Stimulated activated CD8-positive, alpha-beta memory T cell treated with anti-CD3 and anti-CD28 coated beads, Interleukin-7, amount 100 ng/mL, for 4 hours (primary cell): ENCODE data around the gene EFCAB8.

Experiments
- DNase-seq, 2 donors: peaks; one replicate each; pipeline ENCODE4 v3.0.0-alpha.2; 2020; ENCODE audit warnings: low read depth in 2 of 2

Gene EFCAB8

DNA sequence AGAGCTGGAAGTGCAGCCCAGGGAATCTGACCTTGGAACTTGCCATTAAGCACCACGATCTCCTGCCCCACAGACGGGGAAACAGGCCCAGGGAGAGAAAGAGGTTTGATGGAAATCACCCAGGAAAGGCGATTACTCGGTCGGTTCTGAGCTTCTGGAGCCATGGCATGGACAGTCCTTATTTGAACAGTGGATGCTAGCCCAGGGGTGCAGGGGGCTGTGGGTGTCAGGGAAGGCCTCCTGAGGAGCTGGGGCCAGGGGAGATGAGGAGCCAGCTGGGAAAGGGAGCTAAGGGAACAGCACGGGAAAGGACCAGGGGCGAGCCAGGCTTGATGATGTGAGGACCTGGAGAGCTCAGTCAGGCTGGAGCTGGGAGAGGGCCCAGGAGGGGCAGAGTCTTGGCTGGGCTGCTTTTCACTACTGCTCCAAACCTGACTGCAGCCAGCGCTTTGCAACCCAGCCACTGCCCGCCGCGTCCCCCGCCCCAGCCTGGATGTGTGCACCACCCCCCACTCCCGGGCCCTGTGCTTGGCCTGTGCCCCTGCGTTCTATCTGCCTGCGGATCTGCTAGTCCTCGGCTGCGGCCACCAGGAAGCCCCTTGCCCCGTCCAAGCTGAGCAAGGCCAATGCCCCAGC is 127.7 kb downstream of the EFCAB8 start:
- DNase-seq = no peak

DNA sequence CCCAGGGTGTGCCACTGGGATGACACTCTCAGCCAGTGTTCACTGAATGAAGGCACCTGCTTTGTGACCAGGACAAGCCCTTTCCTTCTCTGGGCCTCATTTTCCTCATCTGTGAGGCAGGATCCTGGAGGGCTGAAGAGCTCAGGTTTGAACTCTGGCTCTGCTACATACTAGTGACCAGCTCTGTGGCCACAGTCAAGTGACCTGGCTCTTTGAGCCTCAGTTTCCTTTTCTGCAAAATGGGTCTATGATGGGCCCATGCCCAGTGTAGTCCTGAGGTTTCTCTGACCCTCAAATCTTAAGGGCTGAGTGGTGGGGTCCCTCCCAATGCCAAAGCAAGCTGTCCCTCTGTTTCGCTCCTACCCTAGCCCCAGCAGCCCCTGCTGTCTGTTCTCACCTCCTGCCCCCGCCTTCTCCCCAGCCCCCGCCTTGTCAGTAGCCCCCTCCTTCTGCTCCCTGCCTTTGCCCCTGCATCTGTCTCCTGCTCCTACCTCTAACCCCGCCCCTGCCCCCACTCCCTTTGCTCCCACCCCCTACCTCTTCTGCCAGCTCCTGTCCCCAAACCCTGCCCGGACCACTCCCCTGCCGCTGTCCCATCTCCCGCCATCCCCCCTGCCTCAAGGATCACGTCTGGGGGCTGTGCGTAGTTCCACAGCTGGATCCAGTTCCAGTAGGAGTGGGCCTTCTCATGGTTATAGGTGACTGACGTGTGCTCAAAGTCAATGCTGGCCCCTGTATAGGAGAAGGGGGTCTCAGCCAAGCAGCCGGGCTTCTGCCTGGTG is 128.5 kb downstream of the EFCAB8 start:
- DNase-seq = no peak

DNA sequence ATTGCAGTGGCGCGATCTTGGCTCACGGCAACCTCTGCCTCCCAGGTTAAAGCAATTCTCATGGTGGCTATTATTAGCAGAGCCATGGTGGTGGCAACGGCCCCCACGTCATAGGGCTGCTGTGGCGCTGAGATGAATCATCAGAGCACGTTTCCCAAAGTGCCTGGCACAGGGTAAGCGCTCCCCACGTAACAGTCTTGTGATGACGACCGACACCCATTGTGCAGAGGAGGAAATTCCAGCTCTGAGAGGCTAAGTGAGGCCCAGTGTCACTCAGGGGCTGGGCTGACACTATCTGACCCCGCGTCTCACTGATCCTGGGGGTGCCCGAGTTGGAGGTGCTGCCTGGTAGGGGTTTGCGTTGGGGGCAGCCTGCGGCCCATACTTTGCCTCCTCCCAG is 129.3 kb downstream of the EFCAB8 start:
- DNase-seq = no peak

DNA sequence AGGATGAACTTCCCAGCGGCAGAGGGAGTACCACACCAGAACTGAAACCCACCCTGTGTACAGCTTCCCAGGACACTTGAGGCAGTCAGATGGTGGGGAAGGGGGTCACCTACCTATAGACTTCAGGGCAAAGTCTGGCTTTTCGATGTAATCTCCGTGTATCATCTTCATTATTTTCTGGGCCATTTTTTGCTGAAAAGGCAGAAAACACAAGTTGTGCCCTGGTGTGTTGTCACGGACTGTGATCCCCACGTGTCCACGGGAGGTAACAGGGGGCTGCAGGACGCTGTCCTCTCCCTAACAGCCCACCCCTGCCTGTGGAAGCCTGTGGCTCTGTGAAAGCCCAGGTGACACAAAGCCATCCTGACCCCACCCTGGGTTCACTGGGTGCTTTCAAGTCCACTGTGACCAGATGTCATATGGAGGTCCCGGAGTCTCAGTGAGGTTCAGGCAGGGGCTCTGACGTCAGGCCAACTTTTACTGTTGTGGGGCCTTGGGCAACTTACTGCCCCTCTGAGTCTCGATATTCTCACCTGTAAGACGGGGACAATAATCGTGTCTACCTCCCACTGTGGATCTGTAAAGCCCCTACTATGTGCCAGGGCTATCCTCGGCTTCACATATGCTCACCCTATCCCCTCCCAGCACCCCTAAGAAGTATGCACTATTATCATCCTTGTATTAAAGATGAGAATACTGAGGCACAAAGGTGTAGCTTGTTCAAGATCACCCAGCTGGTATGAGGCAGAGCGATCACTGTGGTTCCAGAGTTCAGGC is 131.0 kb downstream of the EFCAB8 start:
- no peak for DNase-seq

DNA sequence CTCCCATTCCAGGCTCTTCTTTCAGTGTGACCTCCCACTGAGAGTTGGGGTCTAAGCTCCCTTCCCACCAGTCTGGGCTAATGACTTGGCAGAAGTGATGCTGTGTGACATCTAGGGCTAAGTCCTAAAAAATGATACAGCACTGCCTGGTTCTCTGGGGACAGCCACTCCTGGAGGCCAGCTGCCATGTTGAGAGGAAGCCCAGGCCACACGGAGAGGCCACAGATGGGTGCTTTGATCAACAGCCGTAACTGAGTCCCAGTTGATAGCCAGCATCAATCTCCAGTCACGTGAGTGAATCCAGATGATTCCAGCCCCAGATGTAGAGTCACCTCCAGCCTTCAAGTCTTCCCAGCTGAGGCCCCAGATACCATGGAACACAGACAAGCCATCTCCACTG is 131.7 kb downstream of the EFCAB8 start:
- no peak for DNase-seq

DNA sequence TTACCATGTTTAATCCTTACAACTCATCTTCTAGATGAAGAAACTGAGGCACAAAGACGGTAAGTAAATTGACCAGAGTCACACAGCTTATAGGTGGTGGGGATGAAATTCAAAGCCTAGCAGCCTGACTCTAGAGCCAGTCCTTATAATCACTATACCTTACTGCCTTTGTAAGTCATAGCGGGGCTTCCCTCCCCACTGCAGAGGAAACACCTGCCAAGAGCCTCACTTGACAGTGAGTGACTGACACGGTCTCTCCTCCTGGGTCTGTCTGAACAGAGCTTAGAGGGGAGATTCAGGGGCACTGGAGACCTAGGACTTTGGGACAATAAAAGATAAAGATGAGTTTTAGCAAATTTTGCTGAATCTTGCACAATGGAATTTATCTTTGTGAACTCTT is 132.7 kb downstream of the EFCAB8 start:
- no peak for DNase-seq

DNA sequence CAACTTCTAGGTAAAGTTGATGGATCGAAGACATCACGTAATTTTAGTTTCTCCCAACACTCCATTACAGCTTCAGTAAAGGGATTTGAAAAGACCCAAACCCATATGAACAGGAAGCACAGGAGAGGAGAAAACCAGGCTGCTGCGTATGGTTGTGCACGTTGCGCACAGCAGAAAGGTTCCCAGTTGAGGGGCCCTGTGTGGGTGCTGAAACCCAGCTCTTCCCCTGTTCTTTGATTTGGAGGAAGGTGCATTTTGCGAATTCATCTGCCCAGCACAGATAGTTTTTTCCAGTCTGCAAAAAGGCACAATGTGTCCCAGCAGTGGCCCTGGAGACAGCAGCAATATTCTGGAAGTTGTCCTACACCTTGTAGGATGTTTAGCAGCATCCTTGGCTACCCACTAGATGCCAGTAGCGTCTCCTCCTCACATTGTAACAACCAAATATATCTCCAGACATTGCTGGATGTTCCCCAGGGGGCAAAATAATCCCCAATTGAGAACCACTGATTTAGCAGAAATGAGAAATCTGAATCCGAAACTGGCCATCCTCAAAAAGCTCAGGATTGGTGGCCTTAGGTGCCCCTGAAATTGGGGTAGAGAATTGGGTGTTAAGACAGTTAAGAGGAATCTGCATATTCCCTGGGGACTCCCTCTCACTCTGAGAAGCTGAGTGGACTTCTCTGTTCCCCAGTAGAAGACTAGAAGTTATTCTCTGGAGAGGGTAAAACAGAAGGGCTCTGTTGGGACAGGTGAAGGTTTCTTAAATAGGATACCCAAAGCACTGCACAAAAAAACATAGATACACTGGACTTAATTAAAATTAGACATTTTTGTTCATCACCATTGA is 133.3 kb downstream of the EFCAB8 start:
- DNase-seq = no peak

DNA sequence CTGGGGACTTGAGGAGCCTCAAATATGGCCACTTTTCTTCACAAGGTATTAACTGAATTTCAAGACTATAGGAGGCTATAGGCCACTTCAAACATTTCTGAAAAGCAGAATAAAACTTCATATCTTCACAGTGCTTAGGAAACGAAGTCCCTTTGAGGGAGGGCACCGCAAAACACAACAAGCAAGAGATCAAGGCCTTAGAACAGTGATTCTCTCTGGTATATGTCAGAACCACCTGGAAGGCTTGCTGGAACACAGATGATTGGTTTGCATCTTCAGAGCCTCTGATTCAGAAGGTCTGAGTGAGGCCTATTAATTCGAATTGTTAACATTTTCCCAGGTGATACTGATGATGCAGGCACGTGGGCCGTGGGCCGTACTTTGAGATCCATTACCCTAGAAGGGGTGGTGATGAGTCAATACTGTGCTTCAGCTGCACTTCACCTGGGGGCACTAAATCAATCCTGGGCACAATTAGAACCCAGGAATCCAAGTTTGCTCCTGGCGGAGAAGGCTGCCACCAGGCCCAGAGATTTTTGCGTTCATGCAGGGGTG is 134.8 kb downstream of the EFCAB8 start:
- peak in 1 of 2 donors; percentile 36 for DNase-seq

DNA sequence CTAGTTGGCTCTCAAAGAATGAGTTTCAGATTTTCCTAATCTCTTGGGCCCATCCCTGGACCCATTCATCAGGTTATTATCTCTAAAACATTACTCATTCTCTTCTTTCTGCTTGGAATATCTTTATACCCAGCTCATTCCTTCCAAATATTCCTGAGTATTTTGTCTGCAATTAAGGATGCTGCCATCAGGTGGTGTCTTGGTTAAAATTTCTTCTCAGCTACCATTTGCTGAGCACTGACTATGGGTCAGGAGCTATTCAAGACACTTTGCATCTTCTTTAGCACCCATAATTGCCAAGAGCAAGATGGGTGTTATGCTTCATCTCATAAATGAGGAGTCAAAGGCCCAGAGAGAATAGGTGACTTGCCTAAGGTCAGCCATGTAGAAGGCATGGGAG is 137.1 kb downstream of the EFCAB8 start:
- DNase-seq = no peak

DNA sequence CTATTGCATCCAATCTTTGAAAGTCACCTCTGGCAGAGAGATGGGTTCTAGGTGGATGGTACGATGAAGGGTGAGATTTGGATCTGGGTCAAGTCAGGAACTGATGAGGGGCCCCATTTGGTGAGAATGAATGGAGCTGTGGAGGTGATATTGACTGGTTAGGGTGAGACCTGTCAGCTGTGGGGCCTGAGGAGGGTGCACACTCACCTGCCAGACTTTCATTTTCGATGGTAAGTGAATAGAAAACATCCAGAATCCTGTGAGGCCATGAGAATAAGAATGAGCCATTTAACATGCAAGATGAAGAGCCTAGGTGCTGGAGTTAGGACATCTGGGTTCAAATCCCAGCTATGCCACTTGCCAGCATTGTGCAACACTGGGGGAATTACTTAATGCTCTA is 138.7 kb downstream of the EFCAB8 start:
- DNase-seq = no peak

DNA sequence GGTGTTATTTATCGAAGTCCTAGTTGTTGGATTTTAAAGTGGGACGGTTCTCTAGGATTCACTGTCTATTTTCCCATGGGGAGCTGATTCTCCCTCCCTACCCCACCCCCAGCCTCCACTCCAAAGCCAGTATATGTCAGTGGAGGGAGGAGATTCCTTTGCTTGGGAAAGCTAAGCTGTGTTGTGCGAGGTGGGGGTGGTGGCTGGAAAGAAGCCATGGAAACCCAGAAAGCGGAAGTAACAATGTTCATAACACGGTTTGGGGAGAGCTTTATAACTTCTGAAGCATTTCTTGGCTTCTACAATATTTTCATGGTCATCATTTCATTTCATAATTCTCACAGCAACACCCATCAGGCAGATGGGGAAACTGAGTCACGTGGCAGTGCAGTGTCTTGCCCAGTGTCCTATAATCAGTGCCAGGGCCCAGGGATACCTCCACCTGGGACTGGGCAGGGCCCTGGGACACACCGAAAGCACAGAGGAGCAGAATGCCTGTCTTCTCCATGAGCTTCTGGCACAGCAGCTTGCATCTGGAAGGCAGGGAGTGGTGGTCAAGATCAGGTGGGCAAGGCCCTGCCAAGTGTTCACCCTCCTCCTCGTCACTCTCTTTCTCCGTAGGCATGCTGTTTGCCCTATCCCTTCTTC is 141.0 kb downstream of the EFCAB8 start:
- no peak for DNase-seq

DNA sequence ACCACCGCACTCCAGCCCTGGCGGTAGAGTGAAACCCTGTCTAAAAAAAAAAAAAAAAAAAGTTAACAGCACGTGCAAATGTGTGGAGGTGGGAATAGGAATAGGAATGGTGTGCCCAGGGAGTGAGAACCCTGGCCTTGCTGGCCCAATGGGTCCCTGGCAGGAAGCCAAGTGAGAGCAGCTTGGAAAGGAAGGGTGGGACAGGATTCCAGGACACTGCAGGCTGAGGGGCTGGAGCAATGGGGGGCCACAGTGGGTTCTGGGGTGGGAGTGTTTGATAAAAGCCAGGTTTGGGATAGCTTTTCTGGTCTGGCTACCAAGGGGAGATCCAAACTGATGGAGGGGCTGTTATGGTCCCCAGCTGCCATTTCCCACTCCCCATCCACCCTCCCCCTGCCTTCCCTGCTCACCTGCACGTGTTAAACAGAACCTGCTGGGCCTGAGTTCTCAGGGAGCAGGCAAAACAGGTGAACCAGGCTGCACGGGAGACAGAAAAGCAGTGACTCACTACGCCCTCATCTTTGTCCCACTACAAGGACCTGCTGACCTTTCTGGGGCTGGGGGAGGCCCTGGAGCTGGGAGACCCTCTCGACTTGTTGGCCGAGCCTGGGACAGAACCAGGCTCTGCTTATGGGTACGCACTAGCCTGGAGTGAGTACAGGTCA is 142.2 kb downstream of the EFCAB8 start:
- DNase-seq = no peak

DNA sequence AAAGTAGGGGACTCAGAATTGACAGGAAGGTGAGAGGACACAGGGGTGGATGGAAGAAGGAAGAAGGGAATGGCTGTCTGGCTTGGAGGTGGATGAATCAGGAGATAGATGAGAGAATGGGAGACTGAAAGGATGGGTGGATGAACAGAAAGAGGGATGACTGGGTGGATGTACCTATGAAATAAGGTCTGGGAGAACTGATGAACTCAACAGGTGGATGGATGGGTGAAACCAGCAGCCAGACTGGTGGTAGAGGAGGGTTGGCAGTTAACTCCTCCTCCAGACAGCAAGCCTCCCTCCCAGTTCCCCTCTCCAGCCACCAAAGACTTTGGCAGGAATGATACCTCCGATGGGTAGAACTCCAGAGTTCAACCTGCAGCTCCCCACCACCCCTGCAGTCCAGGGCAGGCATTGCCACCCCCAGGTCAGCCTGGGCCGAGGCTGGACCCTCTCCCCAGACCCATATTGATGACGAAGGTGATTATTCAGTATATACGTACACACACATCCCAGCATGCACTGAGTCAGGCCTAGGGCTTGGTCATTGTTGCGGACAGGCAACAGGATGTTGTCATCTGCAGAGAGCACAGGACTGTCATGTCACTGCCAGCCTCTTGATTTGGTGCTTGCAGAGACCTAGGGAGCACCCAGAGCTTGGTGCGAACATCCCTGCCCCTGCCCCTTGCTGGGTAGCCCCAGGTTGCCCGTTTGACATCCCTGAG is 143.5 kb downstream of the EFCAB8 start:
- no peak for DNase-seq

DNA sequence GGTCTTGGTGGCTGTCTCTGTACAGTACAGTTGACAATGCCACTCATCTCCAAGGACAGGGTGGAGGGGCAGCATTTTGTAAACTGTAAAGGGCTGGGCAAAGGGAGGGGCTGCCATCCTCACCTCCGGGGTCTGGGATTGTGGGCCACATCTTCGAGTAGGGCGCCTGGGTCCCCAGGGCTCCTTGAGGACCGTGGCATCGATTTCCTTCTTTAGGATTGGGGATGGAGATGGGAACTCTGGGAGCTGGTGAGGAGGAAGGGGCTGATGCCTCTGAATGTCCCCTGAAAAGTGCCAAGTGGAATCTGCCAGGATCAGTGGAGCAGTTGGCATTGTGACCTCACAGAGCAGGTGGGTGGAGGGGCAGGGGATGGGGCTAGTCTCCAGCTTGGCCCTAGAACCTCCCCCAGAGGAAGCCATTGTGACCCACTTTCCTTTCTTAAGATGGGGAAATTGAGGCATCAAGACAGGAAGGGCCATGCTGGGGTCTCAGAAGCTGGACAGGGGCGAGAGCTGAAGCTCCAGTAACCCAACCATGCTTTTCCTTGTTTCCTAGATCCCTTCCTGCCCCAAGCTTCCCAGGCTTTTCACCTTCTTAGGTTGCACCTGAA is 145.5 kb downstream of the EFCAB8 start, which contains the start of gene SUN5:
TSS of gene SUN5 (minus strand) at position 293 of the 611 bp plus-strand sequence. CDS start at position 200, 93 bp downstream.
- no peak for DNase-seq

DNA sequence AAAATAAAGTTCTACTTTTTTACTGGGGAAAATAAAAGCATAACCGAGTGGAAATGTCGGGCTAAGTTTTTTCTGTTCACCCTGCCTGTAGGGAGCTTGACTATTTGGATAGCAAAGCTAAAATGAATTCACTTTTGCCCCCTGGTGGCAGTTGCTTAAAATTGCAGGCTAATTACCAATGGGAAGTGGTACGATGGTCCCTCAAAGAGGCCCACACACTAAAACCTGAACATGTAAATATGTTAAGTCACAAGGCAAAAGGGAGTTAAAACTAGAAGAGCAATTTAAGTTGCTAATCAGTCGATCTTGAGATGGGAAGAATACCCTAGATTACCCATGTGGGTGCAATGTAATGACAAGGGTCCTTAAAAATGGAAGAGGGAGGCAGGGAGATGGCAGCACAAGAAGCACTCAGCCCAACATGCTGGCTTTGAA is 146.4 kb downstream of the EFCAB8 start:
- peak in 1 of 2 donors; percentile 6 for DNase-seq

DNA sequence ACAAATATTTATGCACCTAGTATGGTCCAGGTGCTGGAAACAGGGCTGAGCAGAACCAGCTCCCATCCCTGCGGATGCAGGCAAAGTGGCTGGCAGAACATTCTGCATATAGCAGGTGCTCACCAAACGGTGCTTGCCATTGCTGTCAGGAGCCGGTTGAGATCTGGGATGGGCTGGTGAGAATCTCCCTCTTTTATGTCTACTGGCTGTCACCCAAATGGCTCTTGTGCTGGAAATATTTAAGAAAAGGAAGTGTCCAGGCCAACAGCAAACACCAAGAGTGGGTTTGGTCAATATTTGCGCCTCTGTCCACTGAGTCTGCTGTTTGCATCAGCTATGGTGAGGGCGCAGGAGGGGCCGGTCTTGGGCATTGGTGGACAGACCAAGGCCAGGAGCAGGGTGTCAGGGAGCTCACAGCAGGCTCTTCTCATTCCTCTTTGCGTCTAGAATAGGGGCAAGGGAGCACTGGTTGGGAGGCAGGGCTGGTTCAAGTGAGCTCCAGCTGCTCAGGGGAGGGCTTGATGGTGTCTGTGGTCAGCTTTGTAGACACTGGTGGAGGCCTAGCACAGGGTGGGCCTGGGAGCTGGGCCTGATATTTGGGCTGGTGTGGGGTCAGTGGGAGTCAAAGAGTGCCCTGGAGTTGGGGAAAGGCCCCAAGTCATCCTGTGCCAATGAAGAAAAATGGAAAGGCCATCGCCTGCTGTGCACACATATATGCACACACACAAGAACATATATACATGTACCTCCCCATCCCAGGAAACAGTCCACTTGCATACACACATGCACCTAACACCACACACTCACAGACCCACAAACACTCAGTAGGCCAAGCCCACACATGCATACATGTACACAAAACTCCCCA is 147.4 kb downstream of the EFCAB8 start:
- no peak for DNase-seq

DNA sequence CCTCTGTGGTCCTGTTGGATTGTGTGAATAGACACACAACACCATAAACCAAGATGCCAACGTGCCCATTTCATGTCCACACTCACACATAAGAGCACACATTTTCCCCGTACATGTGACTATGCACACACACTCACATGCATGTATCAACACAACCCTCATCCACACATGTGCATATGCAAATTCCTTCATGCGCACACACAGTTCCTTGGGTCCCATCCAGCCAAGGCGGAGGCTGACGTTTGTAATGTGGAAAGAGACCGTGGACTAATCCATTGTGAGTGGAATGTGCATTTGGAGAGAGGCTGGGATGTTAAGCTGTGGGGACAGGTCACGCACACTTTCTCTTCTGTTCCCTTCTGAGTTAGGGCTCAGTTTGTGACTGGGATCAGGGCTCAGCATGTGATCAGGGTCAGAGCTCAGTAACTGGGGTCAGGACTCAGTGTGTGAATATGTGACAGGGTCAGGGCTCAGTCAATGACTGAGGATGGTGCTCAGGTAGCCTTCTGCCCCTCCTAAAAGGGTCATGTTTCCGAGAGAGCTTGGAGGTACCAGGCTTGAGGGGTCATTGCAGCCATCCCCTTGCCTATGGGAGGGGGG is 148.2 kb downstream of the EFCAB8 start:
- no peak for DNase-seq
